ENCODE data around the gene BTBD1. TPM values are rescaled to one million over a fixed set of nuclear protein-coding genes. Genes with fewer than 3 reads are reported as not detected.
"Not testable (repeated sequence)": the region's sequence is repeated elsewhere in the genome, so short reads cannot be mapped to it uniquely, and the experiment has no call there.

Gene BTBD1
- polyA plus RNA-seq, 4 donors: 30.1 to 66.5 (median 35.2) TPM

DNA sequence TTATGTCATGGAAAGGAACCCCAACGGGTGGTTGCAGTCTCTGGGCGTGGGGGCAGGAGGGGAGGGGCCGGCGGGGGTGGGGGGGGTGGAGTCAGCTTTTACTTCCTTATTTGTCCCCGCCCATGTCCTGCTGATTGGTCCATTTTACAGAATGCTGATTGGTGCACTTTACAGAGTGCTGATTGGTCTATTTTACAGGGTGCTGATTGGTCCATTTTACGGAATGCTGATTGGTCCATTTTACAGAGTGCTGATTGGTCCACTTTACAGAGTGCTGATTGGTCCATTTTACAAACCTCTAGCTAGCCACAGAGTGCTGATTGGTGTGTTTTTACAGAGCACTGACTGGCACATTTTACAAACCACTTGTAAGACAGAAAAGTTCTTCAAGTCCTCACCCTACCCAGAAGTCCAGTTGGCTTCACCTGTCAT, 2.2 kb upstream of the BTBD1 start:
- H3K27me3 ChIP-seq (ENCODE audit: control insufficient read depth in 3 of 3, insufficient read depth in 3 of 3, low read length in 3 of 3); H3K27ac ChIP-seq (ENCODE audit: low read depth in 1 of 3, low read length in 2 of 3); H3K4me1 ChIP-seq (ENCODE audit: control insufficient read depth in 3 of 3, insufficient read depth in 2 of 3, low read depth in 1 of 3, low read length in 2 of 3); FAIRE-seq; H3K36me3 ChIP-seq (ENCODE audit: control insufficient read depth in 3 of 3, insufficient read depth in 2 of 3, low read depth in 1 of 3, low read length in 3 of 3); H3K4me3 ChIP-seq (ENCODE audit: low read depth in 1 of 3, low read length in 3 of 3): not testable (repeated sequence)
- peaks cover 0 to 10% of the 10 kb centered on the region in 2 donors for H3K9me3 ChIP-seq (ENCODE audit: control insufficient read depth in 2 of 2, insufficient read depth in 1 of 2, low read depth in 1 of 2, low read length in 1 of 2)
- peak in 1 of 2 donors; percentile 52 for DNase-seq
- WGBS, 3 donors: 48 to 56% (median 49%) methylated on average over 5 to 6 of the region's 6 CpGs

DNA sequence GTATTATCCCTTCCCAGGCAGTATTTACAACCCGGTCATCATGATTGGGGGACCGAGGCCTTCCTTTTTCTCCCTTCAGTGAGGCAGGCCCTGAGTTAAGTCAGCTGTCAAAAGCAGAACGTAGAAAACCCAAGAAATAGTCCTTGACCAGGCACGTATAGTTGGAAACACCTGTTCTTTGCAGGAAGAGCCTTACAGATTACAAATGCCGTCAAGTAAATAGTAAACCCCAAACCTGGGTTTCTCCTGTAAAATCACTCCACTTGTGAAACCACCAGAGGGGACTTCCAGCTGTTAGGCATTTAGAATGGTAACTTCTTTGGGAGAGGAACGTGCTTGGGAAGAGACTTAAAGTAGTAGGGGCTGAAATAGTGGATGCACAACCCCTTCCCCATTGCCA, 1.0 kb upstream of the BTBD1 start:
- FAIRE-seq: no peak

DNA sequence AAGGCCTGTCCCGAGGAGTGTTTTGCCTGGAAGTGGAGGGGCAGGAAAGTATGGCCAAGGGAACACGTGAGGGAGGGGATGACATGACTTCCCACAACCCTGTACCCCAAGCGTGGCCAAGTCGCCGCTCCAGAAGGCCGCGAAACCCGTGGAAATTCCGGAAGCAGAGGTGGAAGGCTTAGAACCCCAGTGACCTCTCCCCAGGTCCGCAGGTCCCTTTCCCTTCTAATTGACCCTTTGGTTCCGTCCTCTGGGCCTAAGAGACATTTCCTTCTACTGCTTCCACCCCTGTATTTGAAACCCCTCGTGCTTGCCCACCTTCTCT, 548 bp upstream of the BTBD1 start:
- Histone ChIP-seq H3K4me3 (ENCODE audit: low read depth in 1 of 3, low read length in 3 of 3) (peak overlapping the region in 2 of 3 donors; percentile 71 to 100), H3K9me3 (ENCODE audit: control insufficient read depth in 2 of 2, insufficient read depth in 1 of 2, low read depth in 1 of 2, low read length in 1 of 2) (no peaks in the 10 kb centered on the region), H3K27ac (ENCODE audit: low read depth in 1 of 3, low read length in 2 of 3) (peak overlapping the region; percentile 86 to 98 (median 96)), H3K36me3 (ENCODE audit: control insufficient read depth in 3 of 3, insufficient read depth in 2 of 3, low read depth in 1 of 3, low read length in 3 of 3) (no peaks in the 10 kb centered on the region), H3K4me1 (ENCODE audit: control insufficient read depth in 3 of 3, insufficient read depth in 2 of 3, low read depth in 1 of 3, low read length in 2 of 3) (peaks cover 9 to 18% (median 13%) of the 10 kb centered on the region in 3 donors), H3K27me3 (ENCODE audit: control insufficient read depth in 3 of 3, insufficient read depth in 3 of 3, low read length in 3 of 3) (no peaks in the 10 kb centered on the region)
- WGBS, 3 donors: 63 to 71% (median 69%) methylated on average over 12 of the region's 12 CpGs
- DNase-seq: no peak
- no peak for FAIRE-seq

More for the DNA sequence above, 1.0 kb upstream of the BTBD1 start:
- Histone ChIP-seq H3K4me1 (ENCODE audit: control insufficient read depth in 3 of 3, insufficient read depth in 2 of 3, low read depth in 1 of 3, low read length in 2 of 3) (peaks cover 6 to 13% (median 9%) of the 10 kb centered on the region in 3 donors), H3K27ac (ENCODE audit: low read depth in 1 of 3, low read length in 2 of 3) (peak overlapping the region in 1 of 3 donors; percentile 98), H3K27me3 (ENCODE audit: control insufficient read depth in 3 of 3, insufficient read depth in 3 of 3, low read length in 3 of 3) (no peaks in the 10 kb centered on the region), H3K4me3 (ENCODE audit: low read depth in 1 of 3, low read length in 3 of 3) (no peak overlapping the region), H3K9me3 (ENCODE audit: control insufficient read depth in 2 of 2, insufficient read depth in 1 of 2, low read depth in 1 of 2, low read length in 1 of 2) (peaks cover 0 to 2% of the 10 kb centered on the region in 2 donors), H3K36me3 (ENCODE audit: control insufficient read depth in 3 of 3, insufficient read depth in 2 of 3, low read depth in 1 of 3, low read length in 3 of 3) (no peaks in the 10 kb centered on the region)
- WGBS, 3 donors: 79 to 84% (median 79%) methylated on average over 6 of the region's 6 CpGs
- no peak for DNase-seq

DNA sequence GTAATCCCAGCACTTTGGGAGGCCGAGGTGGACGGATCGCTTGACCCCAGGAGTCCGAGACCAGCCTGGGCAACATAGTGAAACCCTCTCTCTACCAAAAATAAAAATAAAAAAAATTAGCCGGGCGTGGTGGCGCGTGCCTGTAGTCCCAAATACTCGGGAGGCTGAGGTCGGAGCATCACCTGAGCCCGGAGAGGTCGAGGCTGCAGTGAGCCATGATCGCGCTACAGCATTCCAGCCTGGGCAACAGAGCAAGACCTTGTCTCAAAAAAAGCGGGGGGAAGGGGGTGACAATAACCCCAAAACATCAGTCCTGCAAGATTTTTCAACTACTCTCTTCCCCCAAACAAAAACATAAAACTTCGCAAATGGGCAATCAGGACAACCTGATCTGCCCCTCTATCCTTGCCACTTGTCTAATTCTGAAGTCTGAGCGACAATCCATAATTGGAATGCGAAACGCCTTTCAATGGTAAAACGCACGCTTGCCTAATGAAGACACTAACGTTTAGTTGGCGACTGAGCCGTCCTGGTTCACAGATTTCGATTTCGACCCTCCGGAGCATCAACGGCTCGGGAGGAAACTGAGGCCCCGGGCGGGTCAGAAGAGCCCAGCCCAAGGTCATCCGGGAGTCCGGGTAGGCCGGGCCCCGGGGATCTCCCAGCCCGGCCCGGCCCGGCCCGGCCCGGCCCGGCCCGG, 868 bp downstream of the BTBD1 start:
- H3K27me3 ChIP-seq (ENCODE audit: control insufficient read depth in 3 of 3, insufficient read depth in 3 of 3, low read length in 3 of 3): no peaks in the 10 kb centered on the region
- peak in 1 of 2 donors; percentile 20 for DNase-seq
- WGBS, 3 donors: 1 to 2% (median 2%) methylated on average over 30 to 42 of the region's 42 CpGs
- peak overlapping the region; percentile 71 to 100 (median 99) for H3K4me3 ChIP-seq (ENCODE audit: low read depth in 1 of 3, low read length in 3 of 3)
- no peaks in the 10 kb centered on the region for H3K9me3 ChIP-seq (ENCODE audit: control insufficient read depth in 2 of 2, insufficient read depth in 1 of 2, low read depth in 1 of 2, low read length in 1 of 2)
- peak overlapping the region; percentile 86 to 98 (median 96) for H3K27ac ChIP-seq (ENCODE audit: low read depth in 1 of 3, low read length in 2 of 3)
- H3K36me3 ChIP-seq (ENCODE audit: control insufficient read depth in 3 of 3, insufficient read depth in 2 of 3, low read depth in 1 of 3, low read length in 3 of 3): no peaks in the 10 kb centered on the region
- H3K4me1 ChIP-seq (ENCODE audit: control insufficient read depth in 3 of 3, insufficient read depth in 2 of 3, low read depth in 1 of 3, low read length in 2 of 3): peaks cover 15 to 32% (median 26%) of the 10 kb centered on the region in 3 donors
- FAIRE-seq: no peak

DNA sequence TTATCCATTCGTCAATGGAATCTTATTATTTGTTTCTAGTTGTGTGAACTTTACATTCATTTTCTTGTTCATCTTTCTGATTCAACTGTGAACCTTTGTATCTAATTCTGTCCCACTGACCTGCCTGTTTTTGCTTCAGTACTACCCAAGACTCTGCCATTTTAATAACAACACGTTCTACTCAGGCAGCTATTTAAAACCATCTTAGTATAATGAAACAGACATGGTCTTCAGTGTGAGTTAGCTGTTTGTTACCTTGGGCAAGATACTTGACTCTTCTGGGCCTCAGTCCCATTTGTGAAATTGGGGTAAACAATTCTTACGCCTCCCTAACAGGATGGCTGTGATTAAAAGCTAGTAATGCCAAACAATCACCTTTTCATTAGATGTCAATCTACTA, 1.6 kb downstream of the BTBD1 start:
- WGBS, 3 donors: 6 to 16% (median 8%) methylated on average over 3 of the region's 3 CpGs
- FAIRE-seq (no peak), DNase-seq (peak in 1 of 2 donors; percentile 31)
- Histone ChIP-seq H3K27me3 (ENCODE audit: control insufficient read depth in 3 of 3, insufficient read depth in 3 of 3, low read length in 3 of 3) (no peaks in the 10 kb centered on the region), H3K27ac (ENCODE audit: low read depth in 1 of 3, low read length in 2 of 3) (peak overlapping the region in 1 of 3 donors; percentile 86), H3K4me1 (ENCODE audit: control insufficient read depth in 3 of 3, insufficient read depth in 2 of 3, low read depth in 1 of 3, low read length in 2 of 3) (peaks cover 15 to 36% (median 26%) of the 10 kb centered on the region in 3 donors), H3K9me3 (ENCODE audit: control insufficient read depth in 2 of 2, insufficient read depth in 1 of 2, low read depth in 1 of 2, low read length in 1 of 2) (no peaks in the 10 kb centered on the region), H3K36me3 (ENCODE audit: control insufficient read depth in 3 of 3, insufficient read depth in 2 of 3, low read depth in 1 of 3, low read length in 3 of 3) (no peaks in the 10 kb centered on the region), H3K4me3 (ENCODE audit: low read depth in 1 of 3, low read length in 3 of 3) (peak overlapping the region; percentile 71 to 100 (median 99))

DNA sequence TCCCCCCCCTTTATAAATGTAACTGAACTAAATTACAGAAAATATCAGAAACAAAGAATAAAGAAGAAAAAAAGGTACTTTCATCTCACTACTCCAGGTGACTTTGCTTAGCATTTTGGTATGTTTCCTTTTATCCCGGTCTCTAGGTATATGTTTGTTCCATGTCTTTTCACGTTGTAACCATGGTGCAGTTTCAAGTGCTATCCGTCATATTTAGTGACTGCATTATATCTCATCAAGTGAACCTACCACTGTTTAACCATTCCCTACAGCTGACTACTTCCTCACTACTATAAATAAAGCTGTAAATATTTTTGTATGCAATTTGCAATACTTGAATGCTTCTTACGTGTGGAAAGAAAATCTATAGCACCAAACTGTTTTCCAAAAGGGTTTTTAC, 2.2 kb downstream of the BTBD1 start:
- Histone ChIP-seq H3K4me3 (ENCODE audit: low read depth in 1 of 3, low read length in 3 of 3) (peak overlapping the region in 2 of 3 donors; percentile 28 to 100), H3K9me3 (ENCODE audit: control insufficient read depth in 2 of 2, insufficient read depth in 1 of 2, low read depth in 1 of 2, low read length in 1 of 2) (no peaks in the 10 kb centered on the region), H3K36me3 (ENCODE audit: control insufficient read depth in 3 of 3, insufficient read depth in 2 of 3, low read depth in 1 of 3, low read length in 3 of 3) (no peaks in the 10 kb centered on the region), H3K27me3 (ENCODE audit: control insufficient read depth in 3 of 3, insufficient read depth in 3 of 3, low read length in 3 of 3) (no peaks in the 10 kb centered on the region), H3K4me1 (ENCODE audit: control insufficient read depth in 3 of 3, insufficient read depth in 2 of 3, low read depth in 1 of 3, low read length in 2 of 3) (peaks cover 15 to 36% (median 26%) of the 10 kb centered on the region in 3 donors), H3K27ac (ENCODE audit: low read depth in 1 of 3, low read length in 2 of 3) (peak overlapping the region in 1 of 3 donors; percentile 86)
- peak in 1 of 2 donors; percentile 53 for DNase-seq
- 4 to 18% (median 9%) methylated on average over 4 of the region's 4 CpGs for WGBS, 3 donors
- no peak for FAIRE-seq

DNA sequence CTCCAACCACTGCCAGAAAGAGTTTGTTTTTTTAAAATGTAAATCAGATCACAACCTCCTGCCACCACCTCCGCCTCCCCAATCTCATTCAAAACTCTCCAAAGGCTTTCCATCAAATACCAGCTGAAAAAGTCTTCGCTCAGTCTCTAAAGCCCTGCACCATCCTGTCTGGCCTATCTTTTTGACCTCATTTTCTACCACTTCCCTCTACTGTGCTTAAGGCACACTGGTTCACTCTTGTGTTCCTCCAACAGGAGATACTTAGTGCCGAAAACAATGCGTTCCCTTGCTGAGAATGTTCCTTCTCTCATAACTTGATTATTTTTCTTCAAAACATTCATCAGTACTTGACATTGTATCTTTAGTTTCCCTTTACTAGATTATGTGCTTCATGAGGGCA, 3.5 kb downstream of the BTBD1 start:
- H3K9me3 ChIP-seq (ENCODE audit: control insufficient read depth in 2 of 2, insufficient read depth in 1 of 2, low read depth in 1 of 2, low read length in 1 of 2): no peaks in the 10 kb centered on the region
- no peak overlapping the region for H3K4me3 ChIP-seq (ENCODE audit: low read depth in 1 of 3, low read length in 3 of 3)
- FAIRE-seq (no peak), DNase-seq (no peak)
- WGBS, 3 donors: 76 to 91% (median 88%) methylated on average over 4 of the region's 4 CpGs
- H3K4me1 ChIP-seq (ENCODE audit: control insufficient read depth in 3 of 3, insufficient read depth in 2 of 3, low read depth in 1 of 3, low read length in 2 of 3): peaks cover 15 to 36% (median 26%) of the 10 kb centered on the region in 3 donors
- H3K36me3 ChIP-seq (ENCODE audit: control insufficient read depth in 3 of 3, insufficient read depth in 2 of 3, low read depth in 1 of 3, low read length in 3 of 3): peaks cover 0 to 4% (median 0%) of the 10 kb centered on the region in 3 donors
- peak overlapping the region in 2 of 3 donors; percentile 13 to 36 for H3K27ac ChIP-seq (ENCODE audit: low read depth in 1 of 3, low read length in 2 of 3)
- H3K27me3 ChIP-seq (ENCODE audit: control insufficient read depth in 3 of 3, insufficient read depth in 3 of 3, low read length in 3 of 3): no peaks in the 10 kb centered on the region

DNA sequence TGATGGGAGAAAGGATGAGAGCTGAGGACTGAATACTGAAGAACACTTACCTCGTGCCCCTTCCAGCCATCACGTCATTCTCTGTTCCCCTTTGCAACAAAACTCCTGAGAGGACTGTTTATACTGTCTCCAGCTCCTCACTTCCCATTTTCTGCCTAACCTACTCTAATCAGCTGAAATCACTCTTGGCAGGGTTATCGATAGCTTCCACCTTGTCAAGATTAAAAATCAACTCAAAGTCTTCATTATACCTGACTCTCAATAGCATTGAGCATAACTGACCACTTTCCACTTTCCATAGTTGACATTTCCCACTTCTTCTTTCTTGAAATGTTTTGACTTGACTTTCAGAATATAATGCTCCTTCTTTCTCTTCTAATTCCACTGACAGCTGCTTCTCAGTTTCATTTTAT, 4.3 kb downstream of the BTBD1 start:
- 34 to 45% (median 41%) methylated on average over 3 of the region's 3 CpGs for WGBS, 3 donors
- H3K36me3 ChIP-seq (ENCODE audit: control insufficient read depth in 3 of 3, insufficient read depth in 2 of 3, low read depth in 1 of 3, low read length in 3 of 3): peaks cover 0 to 6% (median 0%) of the 10 kb centered on the region in 3 donors
- FAIRE-seq (no peak), DNase-seq (peak in 1 of 2 donors; percentile 6)
- H3K27me3 ChIP-seq (ENCODE audit: control insufficient read depth in 3 of 3, insufficient read depth in 3 of 3, low read length in 3 of 3): no peaks in the 10 kb centered on the region
- peak overlapping the region in 1 of 3 donors; percentile 69 for H3K27ac ChIP-seq (ENCODE audit: low read depth in 1 of 3, low read length in 2 of 3)
- peaks cover 15 to 35% (median 28%) of the 10 kb centered on the region in 3 donors for H3K4me1 ChIP-seq (ENCODE audit: control insufficient read depth in 3 of 3, insufficient read depth in 2 of 3, low read depth in 1 of 3, low read length in 2 of 3)
- no peak overlapping the region for H3K4me3 ChIP-seq (ENCODE audit: low read depth in 1 of 3, low read length in 3 of 3)
- no peaks in the 10 kb centered on the region for H3K9me3 ChIP-seq (ENCODE audit: control insufficient read depth in 2 of 2, insufficient read depth in 1 of 2, low read depth in 1 of 2, low read length in 1 of 2)

All from small intestine (tissue), 7 donors.